Stomach (tissue), 4 donors: ENCODE measurements around the gene JPH3.

Experiments used
- CTCF ChIP-seq, 7 experiments: fragments of 450-650 bp in 4 of 7; fragments of 200-600 bp in 3 of 7; sonication (generic) in 3 of 7; IDR thresholded peaks; one replicate each; pipeline ENCODE4 v1.5.1; 2016 to 2019; ENCODE audit warnings: antibody characterized with exemption in 7 of 7, control low read depth in 2 of 7, mild to moderate bottlenecking in 1 of 7
- POLR2A ChIP-seq, 4 donors: fragments of 450-650 bp; IDR thresholded peaks; one replicate each; pipeline ENCODE4 v1.6.1; 2016; ENCODE audit warnings: antibody characterized with exemption in 4 of 4, control low read depth in 2 of 4, mild to moderate bottlenecking in 1 of 4, moderate library complexity in 1 of 4

- no peak for TF ChIP-seq CTCF (IDR thresholded peaks at IDR 0.05)
- no peak for TF ChIP-seq POLR2A (IDR thresholded peaks at IDR 0.05)
Measured at GRCh38 chr16:87595712-87596111, 6.6 kb upstream of the JPH3 start.
